ENCODE measurements around the gene GDPD2. TPM values are rescaled to one million over a fixed set of nuclear protein-coding genes. Genes with fewer than 3 reads are reported as not detected.
A peak's percentile ranks its signal among the peaks of the same experiment; 100 is the strongest.

GDPD2 gene
- total and polyA plus RNA-seq, 2 donors from 2014 or later = 2.5 to 7.0 TPM

- TF ChIP-seq, protein P1, sequence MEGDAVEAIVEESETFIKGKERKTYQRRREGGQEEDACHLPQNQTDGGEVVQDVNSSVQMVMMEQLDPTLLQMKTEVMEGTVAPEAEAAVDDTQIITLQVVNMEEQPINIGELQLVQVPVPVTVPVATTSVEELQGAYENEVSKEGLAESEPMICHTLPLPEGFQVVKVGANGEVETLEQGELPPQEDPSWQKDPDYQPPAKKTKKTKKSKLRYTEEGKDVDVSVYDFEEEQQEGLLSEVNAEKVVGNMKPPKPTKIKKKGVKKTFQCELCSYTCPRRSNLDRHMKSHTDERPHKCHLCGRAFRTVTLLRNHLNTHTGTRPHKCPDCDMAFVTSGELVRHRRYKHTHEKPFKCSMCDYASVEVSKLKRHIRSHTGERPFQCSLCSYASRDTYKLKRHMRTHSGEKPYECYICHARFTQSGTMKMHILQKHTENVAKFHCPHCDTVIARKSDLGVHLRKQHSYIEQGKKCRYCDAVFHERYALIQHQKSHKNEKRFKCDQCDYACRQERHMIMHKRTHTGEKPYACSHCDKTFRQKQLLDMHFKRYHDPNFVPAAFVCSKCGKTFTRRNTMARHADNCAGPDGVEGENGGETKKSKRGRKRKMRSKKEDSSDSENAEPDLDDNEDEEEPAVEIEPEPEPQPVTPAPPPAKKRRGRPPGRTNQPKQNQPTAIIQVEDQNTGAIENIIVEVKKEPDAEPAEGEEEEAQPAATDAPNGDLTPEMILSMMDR (IDR thresholded peaks at IDR 0.05; ENCODE audit: borderline replicate concordance, extremely low read depth, insufficient read depth) = no peak
- peaks cover 0 to 25% (median 14%) of the 10 kb centered on the region in 3 donors for H3K4me1 ChIP-seq (ENCODE audit: control insufficient read depth in 2 of 3, insufficient read depth in 2 of 3, low read depth in 1 of 3, low read length in 3 of 3)
- H3K4me3 ChIP-seq (ENCODE audit: low read length in 3 of 3) = no peak overlapping the region
- H3K27ac ChIP-seq (ENCODE audit: low read depth in 2 of 2, low read length in 2 of 2) = peak overlapping the region; percentile 32 to 65
- FAIRE-seq = no peak
- H3K36me3 ChIP-seq (ENCODE audit: control insufficient read depth in 2 of 3, insufficient read depth in 3 of 3, low read length in 3 of 3) = no peaks in the 10 kb centered on the region
- no peaks in the 10 kb centered on the region for H3K27me3 ChIP-seq (ENCODE audit: control insufficient read depth, insufficient read depth, low read length)
- no peaks in the 10 kb centered on the region for H3K9me3 ChIP-seq (ENCODE audit: control insufficient read depth in 2 of 3, insufficient read depth in 1 of 3, low read length in 3 of 3)
- intact Hi-C loops (cut with DNase I) = no loop called here
- peak in 3 of 5 donors; percentile 37 to 55 (median 54) for DNase-seq
- H3K9ac ChIP-seq (ENCODE audit: low read length in 3 of 3) = no peak overlapping the region
These were observed 58.6 kb downstream of the GDPD2 start for GRCh38 chrX:70481471-70482270.

GRCh38 chrX:70482300-70482699 lies 59.2 kb downstream of the GDPD2 start:
- Histone ChIP-seq H3K9ac (ENCODE audit: low read length in 3 of 3) (no peak overlapping the region), H3K27ac (ENCODE audit: low read depth in 2 of 2, low read length in 2 of 2) (peak overlapping the region; percentile 23 to 65), H3K4me3 (ENCODE audit: low read length in 3 of 3) (no peak overlapping the region), H3K4me1 (ENCODE audit: control insufficient read depth in 2 of 3, insufficient read depth in 2 of 3, low read depth in 1 of 3, low read length in 3 of 3) (peaks cover 0 to 25% (median 14%) of the 10 kb centered on the region in 3 donors), H3K27me3 (ENCODE audit: control insufficient read depth, insufficient read depth, low read length) (no peaks in the 10 kb centered on the region), H3K36me3 (ENCODE audit: control insufficient read depth in 2 of 3, insufficient read depth in 3 of 3, low read length in 3 of 3) (no peaks in the 10 kb centered on the region), H3K9me3 (ENCODE audit: control insufficient read depth in 2 of 3, insufficient read depth in 1 of 3, low read length in 3 of 3) (no peaks in the 10 kb centered on the region)
- TF ChIP-seq, protein P1 (IDR thresholded peaks at IDR 0.05; ENCODE audit: borderline replicate concordance, extremely low read depth, insufficient read depth) = no peak
- intact Hi-C loops (cut with DNase I) = no loop called here
- FAIRE-seq = no peak
- DNase-seq = no peak

Other genes with a start within 250 kb of the GDPD2 start
- not detected for gene DGAT2L6, start 245.8 kb upstream of the GDPD2 start, total RNA-seq
- gene DGAT2L6, start 245.8 kb upstream of the GDPD2 start, polyA plus RNA-seq (ENCODE audit: insufficient read depth, low read depth, low replicate concordance) = not detected
- gene AWAT1, start 188.7 kb upstream of the GDPD2 start, total RNA-seq = not detected
- not detected for gene AWAT1, start 188.7 kb upstream of the GDPD2 start, polyA plus RNA-seq (ENCODE audit: insufficient read depth, low read depth, low replicate concordance)
- 0.31 TPM for gene P2RY4, start 163.1 kb upstream of the GDPD2 start, total RNA-seq
- not detected for gene P2RY4, start 163.1 kb upstream of the GDPD2 start, polyA plus RNA-seq (ENCODE audit: insufficient read depth, low read depth, low replicate concordance)
- gene ARR3, start 155.0 kb upstream of the GDPD2 start, total RNA-seq = not detected
- gene ARR3, start 155.0 kb upstream of the GDPD2 start, polyA plus RNA-seq (ENCODE audit: insufficient read depth, low read depth, low replicate concordance) = not detected
- not detected for gene RAB41, start 141.1 kb upstream of the GDPD2 start, total RNA-seq
- gene RAB41, start 141.1 kb upstream of the GDPD2 start, polyA plus RNA-seq (ENCODE audit: insufficient read depth, low read depth, low replicate concordance) = not detected
- 31.3 TPM for gene PDZD11, start 133.4 kb upstream of the GDPD2 start, total RNA-seq
- gene PDZD11, start 133.4 kb upstream of the GDPD2 start, polyA plus RNA-seq (ENCODE audit: insufficient read depth, low read depth, low replicate concordance) = 74.6 TPM
- 0.35 TPM for gene KIF4A, start 133.2 kb upstream of the GDPD2 start, total RNA-seq
- 0.13 TPM for gene KIF4A, start 133.2 kb upstream of the GDPD2 start, polyA plus RNA-seq (ENCODE audit: insufficient read depth, low read depth, low replicate concordance)
- 38.3 TPM for gene DLG3, start 21.5 kb downstream of the GDPD2 start, total RNA-seq
- 14.2 TPM for gene DLG3, start 21.5 kb downstream of the GDPD2 start, polyA plus RNA-seq (ENCODE audit: insufficient read depth, low read depth, low replicate concordance)

All from kidney (tissue), 14 donors.